ENCODE measurements around the gene ARHGEF2. TPM values are rescaled to one million over a fixed set of nuclear protein-coding genes. Genes with fewer than 3 reads are reported as not detected.

Gene ARHGEF2
- total and polyA plus RNA-seq, 9 of the 15 experiments (the other 6 are each of a cell fraction or from before 2014, with no cell fraction given), result 7.1 to 162 (median 62.2) TPM

- CTCF ChIA-PET (ENCODE audit: low intra/inter-chr PET ratio), result no interaction called here
- Histone ChIP-seq H3K4me2 (ENCODE audit: insufficient read depth, low read length) (peak overlapping the region; percentile 58), H2AFZ (ENCODE audit: low read depth, low read length) (peak overlapping the region; percentile 96), H3K79me2 (ENCODE audit: control insufficient read depth, insufficient read depth, low read length) (no peaks in the 10 kb centered on the region), H3K9me3 (replicated peaks; ENCODE audit: control insufficient read depth, insufficient read depth, low read depth, low read length) (no peaks in the 10 kb centered on the region), H3K4me1 (replicated peaks in 1 of 2; ENCODE audit: control insufficient read depth in 2 of 2, insufficient read depth in 2 of 2, low read length in 2 of 2) (peaks cover 22 to 34% of the 10 kb centered on the region in 2 experiments; a peak in 4 of 5 replicates), H3K4me3 (no peak overlapping the region), H3K36me3 (ENCODE audit: control insufficient read depth, insufficient read depth, low read length) (no peaks in the 10 kb centered on the region), H3K9ac (ENCODE audit: insufficient read depth in 1 of 2, low read depth in 2 of 2, low read length in 2 of 2) (peak overlapping the region; percentile 51 to 52; a peak in 3 of 4 replicates), H4K20me1 (replicated peaks; ENCODE audit: control insufficient read depth, insufficient read depth, low read length) (no peaks in the 10 kb centered on the region), H3K27me3 (ENCODE audit: control insufficient read depth in 2 of 2, insufficient read depth in 2 of 2, low read length in 2 of 2) (no peaks in the 10 kb centered on the region), H3K27ac (ENCODE audit: extremely low read depth, low read depth, low read length) (peak overlapping the region; percentile 68), H3K9me1 (ENCODE audit: control insufficient read depth, insufficient read depth, low read length) (no peaks in the 10 kb centered on the region)
- in situ Hi-C loops (cut with MboI) (no loop called here), intact Hi-C loops (cut with micrococcal nuclease) (loop anchor here (5.0 kb wide), 1 partner anchor 66 kb away; no protein-coding TSS in a partner anchor)
- BruUV-seq (replicated peaks), result no TSS peak
- ATAC-seq (peak; percentile 14), DNase-seq (ENCODE audit: extremely low read depth in 1 of 4, low spot score in 3 of 4) (no peak), FAIRE-seq (no peak)
- 48% methylated on average over 10 of the region's 10 CpGs for WGBS (ENCODE audit: insufficient coverage, low coverage, missing lambda C conversion rate)
- POLR2A ChIA-PET, result interaction anchor here (0.6 to 4.0 kb wide), 6 partner anchors 15 to 68 kb away, joined by 3 to 19 read pairs (median 4); no protein-coding TSS in a partner anchor
- TF ChIP-seq CHAMP1 (IDR thresholded peaks at IDR 0.05), result no peak
- 0 out of 2 replicates have a peak, but pooled peaks have one; percentile 26 for TF ChIP-seq ZNF395 (CRISPR knock-in tag; IDR thresholded peaks at IDR 0.05)
- no peak for TF ChIP-seq ILF3 (IDR thresholded peaks at IDR 0.05; ENCODE audit: borderline replicate concordance)
- TF ChIP-seq EP400 (IDR thresholded peaks at IDR 0.05), result 0 out of 2 replicates have a peak, but pooled peaks have one; percentile 7
- TF ChIP-seq FOXK2 (conservative IDR thresholded peaks at IDR 0.05 in 1 of 2, IDR thresholded peaks at IDR 0.05 in 1 of 2; ENCODE audit: low read depth in 2 of 2), result 0 out of 4 replicates have a peak, but pooled peaks of 1 of the 2 experiments have one; percentile 3
- TF ChIP-seq ZNF551 (CRISPR knock-in tag; IDR thresholded peaks at IDR 0.05), result no peak
- peak; percentile 39 for TF ChIP-seq NFIC (IDR thresholded peaks at IDR 0.05)
- peak; percentile 94 for TF ChIP-seq PRDM10 (IDR thresholded peaks at IDR 0.05; ENCODE audit: partially characterized antibody)
- no peak for TF ChIP-seq HBP1 (CRISPR knock-in tag; IDR thresholded peaks at IDR 0.05)
- no peak for TF ChIP-seq XRCC3 (IDR thresholded peaks at IDR 0.05)
- no peak for TF ChIP-seq FOXA1 (IDR thresholded peaks at IDR 0.05; ENCODE audit: borderline replicate concordance)
These were observed 22.8 kb upstream of the ARHGEF2 start for GRCh38 chr1:156001021-156001661.

All from K562 (cell line).